Measurements from ENCODE around the gene ST3GAL3.

DNA sequence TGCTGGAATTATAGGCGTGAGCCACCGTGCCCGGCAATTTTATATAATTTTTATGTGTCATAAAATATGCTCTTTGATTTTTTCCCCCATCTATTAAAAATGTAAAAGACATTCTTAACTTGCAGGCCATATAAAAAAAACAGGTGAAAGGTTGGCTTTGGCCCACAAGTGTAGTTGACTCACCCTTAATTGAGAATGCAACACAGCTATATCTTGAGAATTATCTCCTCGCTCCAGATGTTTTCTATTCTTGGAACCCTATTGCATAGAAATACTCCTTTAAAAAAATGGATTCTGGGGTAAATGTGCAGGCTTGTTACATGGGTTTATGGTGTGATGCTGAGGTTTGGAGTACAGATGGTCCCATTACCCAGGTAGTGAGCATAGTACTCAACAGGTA, 112.0 kb downstream of the ST3GAL3 start:
- TF ChIP-seq CTCF (IDR thresholded peaks at IDR 0.05) (no peak), POLR2A (IDR thresholded peaks at IDR 0.05) (no peak)

Measured in testis (tissue), 2 donors.